Epithelial cell of esophagus (primary cell): Measurements from ENCODE around the gene THSD1.
"Not testable (repeated sequence)": the region's sequence is repeated elsewhere in the genome, so short reads cannot be mapped to it uniquely, and the experiment has no call there.

ENCODE experiments used
- DNase-seq: peaks from one replicate; pipeline ENCODE4 v3.0.0; 2010; ENCODE audit warnings: low read depth
- H3K4me3 ChIP-seq: 2 replicates; pipeline ENCODE4 v1.5.1; 2011; ENCODE audit warnings: mild to moderate bottlenecking, low read length, control low read depth
- TF ChIP-seq, protein P1 (sequence below): IDR thresholded peaks from 2 replicates; pipeline ENCODE4 v1.5.1; 2011; ENCODE audit warnings: low read depth, mild to moderate bottlenecking, low read length, control low read depth, inconsistent platforms; ENCODE audit not compliant: insufficient read depth; ENCODE audit errors: missing control alignments

THSD1 gene

DNA sequence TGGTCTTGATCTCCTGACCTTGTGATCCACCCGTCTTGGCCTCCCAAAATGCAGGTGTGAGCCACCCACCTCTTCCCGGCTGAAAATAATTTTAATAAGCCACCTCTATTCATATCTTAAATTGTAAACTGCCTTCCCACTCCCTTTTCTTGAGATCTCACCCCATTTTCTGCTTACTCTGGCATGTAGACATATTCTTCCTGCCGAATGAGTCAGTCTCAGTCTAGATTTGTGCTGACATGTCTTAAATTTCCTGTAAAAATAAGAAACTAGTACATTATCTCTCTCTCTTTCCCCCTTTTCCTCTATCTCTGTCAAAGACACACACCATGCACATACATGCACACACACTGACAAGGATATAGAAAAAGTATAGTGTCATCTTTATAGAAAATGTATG lies 60.9 kb downstream of the THSD1 start:
- TF ChIP-seq, protein P1, sequence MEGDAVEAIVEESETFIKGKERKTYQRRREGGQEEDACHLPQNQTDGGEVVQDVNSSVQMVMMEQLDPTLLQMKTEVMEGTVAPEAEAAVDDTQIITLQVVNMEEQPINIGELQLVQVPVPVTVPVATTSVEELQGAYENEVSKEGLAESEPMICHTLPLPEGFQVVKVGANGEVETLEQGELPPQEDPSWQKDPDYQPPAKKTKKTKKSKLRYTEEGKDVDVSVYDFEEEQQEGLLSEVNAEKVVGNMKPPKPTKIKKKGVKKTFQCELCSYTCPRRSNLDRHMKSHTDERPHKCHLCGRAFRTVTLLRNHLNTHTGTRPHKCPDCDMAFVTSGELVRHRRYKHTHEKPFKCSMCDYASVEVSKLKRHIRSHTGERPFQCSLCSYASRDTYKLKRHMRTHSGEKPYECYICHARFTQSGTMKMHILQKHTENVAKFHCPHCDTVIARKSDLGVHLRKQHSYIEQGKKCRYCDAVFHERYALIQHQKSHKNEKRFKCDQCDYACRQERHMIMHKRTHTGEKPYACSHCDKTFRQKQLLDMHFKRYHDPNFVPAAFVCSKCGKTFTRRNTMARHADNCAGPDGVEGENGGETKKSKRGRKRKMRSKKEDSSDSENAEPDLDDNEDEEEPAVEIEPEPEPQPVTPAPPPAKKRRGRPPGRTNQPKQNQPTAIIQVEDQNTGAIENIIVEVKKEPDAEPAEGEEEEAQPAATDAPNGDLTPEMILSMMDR, result no peak
- DNase-seq, result peak; percentile 71
- no peak overlapping the region for H3K4me3 ChIP-seq

DNA sequence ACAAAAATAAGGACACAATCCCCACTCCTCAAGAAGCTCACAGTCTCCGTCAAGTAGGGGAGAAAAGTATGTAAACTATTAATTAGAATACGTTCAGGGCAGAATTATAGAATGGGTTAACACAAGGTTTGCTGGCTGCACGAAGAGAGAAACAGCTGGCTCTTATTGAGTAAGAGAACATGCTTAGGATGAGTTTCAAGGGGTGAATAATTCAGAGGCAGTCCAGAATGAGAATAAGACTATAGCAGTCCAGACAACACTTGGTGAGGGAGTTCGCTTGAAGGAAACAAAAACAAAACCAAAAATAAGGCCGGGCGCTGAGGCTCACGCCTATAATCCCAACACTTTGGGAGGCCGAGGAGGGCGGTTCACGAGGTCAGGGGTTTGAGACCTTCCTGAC lies 61.9 kb downstream of the THSD1 start:
- no peak overlapping the region for H3K4me3 ChIP-seq
- peak; percentile 20 for DNase-seq
- TF ChIP-seq, protein P1, result no peak

DNA sequence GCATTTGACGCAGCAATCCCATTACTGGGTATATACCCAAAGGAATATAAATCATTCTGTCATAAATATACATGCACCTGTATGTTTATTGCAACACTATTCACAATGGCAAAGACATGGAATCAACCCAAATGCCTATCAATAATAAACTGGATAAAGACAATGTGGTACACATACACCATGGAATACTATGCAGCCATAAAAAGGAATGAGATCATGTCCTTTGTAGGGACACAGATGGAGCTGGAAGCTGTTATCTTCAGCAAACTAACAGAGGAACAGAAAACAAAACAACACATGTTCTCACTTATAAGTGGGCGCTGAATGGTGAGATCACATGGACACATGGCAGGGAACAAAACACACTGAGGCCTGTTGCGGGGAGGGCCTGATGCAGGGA lies 63.8 kb downstream of the THSD1 start:
- H3K4me3 ChIP-seq, DNase-seq: not testable (repeated sequence)

DNA sequence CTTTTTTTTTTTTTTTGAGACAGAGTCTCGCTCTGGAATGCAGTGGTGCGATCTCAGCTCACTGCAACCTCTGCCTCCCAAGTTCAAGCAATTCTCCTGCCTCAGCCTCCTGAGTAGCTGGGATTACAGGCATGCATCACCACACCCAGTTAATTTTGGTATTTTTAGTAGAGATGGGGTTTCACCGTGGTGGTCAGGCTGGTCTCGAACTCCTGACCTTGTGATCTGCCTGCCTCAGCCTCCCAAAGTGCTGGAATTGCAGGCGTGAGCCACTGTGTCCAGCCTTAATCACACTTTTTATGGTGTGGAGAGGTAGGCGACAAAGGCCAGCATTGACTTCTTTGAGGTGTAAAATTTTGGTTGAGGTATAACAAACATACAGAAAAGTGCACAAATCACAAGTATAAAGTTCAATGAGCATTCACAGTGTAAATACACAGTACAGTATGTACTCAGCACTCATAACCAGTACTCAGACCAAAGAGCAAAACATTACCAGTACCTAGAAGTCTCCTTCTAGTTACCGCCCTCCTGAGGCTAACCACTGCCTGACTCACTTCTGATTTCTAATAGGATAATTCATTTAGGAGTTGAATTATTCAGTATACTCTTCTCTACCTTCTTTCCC lies 68.0 kb downstream of the THSD1 start:
- peak; percentile 38 for DNase-seq
- H3K4me3 ChIP-seq, result not testable (repeated sequence)

DNA sequence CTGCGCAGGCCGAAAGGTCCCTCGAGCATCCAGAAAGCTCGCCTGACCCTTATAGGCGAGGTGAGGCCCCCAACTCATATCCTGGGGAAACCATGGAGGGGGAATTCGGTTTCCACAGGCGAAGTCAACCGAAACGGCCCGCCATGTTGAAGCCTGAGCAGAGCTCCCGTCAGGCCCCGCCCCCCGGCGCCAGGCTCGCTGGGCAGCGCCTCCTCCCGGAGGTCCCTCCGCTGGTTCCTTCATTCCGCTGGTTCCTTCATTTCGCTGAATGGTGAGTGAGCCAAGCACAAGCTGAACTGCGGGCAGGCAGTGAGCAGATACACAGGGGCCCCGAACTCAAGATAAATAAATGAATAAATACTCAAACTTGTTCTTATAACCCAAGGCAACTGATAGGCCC lies 71.9 kb downstream of the THSD1 start:
- not testable (repeated sequence) for H3K4me3 ChIP-seq, DNase-seq

DNA sequence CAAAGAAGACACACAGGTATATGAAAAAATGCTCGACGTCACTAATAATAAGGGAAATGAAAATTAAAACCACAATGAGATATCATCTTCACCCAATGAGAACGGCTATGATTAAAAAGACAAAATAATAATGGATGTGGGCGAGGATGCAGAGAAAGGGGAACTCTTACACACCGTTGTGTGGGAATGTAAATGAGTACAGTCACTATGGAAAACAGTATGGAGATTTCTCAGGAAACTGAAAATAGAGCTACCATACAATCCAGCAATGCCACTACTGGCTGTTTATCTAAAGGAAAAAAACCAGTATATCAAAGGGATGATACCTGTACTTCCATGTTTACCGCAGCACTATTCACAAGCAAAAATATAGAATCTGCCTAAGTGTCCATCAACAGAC lies 74.1 kb downstream of the THSD1 start:
- H3K4me3 ChIP-seq, DNase-seq: not testable (repeated sequence)
